SKM-1 (cell line): ENCODE measurements around the gene SOS2.

ENCODE experiments used
- DNase-seq: peaks from one replicate; lab custom pipeline; 2025; ENCODE audit not compliant: unreplicated experiment; lab: John Stamatoyannopoulos, UW

SOS2 gene

DNA sequence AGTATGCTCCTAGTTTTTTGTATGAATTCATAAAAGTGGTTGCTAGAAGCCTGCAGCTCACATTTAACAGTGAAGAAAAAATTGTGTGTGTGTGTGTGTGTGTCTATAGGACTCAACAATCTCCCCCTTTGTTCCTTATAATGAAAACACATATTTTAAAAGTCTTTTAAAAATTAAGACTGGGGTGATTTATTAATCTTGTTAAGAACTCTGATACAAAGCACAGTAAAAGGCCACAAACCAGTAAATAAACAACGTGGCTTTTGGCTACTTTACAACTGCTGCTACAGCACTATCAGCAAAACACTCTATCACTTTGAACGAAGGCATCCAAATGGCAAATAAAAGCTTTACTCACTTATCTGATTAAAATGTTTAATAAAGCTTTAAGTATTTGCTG is 114.4 kb downstream of the SOS2 start:
- DNase-seq, result no peak

- DNase-seq, result peak; percentile 29
Measured at GRCh38 chr14:50116181-50116956, 115.0 kb downstream of the SOS2 start, which contains the start of gene VCPKMT. Gene VCPKMT (minus strand): TSS chr14:50116572. CDS start chr14:50116552, 20 bp downstream.

DNA sequence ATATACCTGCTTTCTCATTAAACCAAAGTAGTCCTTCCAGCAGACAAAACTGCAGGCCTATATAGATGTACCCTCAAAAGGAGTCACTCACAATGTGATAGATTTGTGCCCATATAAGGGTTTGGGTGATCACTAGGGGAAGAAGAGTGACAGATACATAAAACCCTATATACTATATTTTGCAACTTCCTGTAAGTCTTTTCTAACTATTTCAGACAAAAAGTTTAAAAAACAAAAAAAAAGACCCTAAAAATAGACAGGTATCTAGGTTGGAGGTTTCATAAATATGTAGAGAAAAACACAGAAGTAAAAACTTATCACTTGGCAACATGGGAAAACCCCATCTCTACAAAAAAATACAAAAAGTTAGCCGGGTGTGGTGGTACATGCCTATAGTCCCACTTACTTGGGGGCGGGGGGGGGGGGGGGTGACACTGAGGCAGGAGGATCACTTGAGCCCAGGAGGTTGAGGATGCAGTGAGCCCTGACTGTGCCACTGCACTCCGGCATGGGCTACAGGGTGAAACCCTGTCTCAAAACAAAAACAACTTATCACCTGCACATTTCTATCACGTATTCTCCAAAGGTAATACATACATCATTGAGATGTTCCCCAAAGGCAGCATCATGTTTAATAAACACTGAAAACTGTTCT is 117.9 kb downstream of the SOS2 start:
- no peak for DNase-seq

DNA sequence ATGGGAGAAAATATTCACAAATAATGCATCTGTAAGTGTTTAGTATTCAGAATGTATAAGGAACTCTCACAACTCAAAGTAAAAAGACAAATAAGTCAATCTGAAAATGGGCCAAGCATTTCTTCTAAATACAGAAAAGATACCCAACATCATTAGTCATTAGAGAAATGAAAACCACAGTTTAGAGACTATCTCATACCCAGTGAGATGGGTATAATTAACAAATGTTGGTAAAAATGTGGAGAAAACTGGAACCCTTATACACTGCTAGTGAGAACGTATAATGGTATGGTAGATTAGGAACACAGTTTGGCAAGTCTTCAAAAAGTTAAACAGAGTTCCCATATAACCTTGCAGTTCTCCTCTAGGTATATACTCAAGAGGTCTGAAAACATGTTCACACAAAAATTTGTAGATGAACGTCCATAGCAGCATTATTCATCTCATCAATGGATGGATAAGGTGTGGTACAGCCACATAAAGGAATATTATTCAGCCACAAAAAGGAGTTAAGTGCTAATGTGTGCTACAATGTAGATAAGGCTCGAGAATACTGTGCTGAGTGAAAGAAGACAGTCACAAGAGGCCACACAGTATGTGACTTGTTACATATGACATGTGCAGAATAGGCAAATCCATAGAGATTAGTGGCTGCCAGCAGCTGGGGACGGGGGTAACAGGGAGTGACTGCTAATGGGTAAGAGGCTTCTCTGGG is 120.9 kb downstream of the SOS2 start:
- DNase-seq, result no peak

DNA sequence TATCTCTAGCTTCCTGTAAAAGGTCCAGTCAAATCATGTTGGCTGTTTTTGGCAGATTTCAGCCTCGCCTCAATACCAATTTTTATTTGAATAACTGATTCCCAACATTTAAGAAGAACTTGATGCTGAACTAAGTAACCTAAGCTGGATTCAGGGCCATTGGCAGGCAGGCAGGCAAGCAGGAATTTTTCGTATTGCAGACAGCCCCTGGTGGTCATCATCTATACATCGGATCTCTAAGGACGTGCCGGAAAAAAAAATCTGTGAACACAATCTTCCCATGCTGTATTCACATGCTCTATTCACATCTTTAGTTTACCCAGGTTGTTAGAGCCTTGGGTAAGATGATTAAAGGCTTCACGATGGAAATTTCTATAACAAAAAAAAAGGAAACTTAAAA is 122.0 kb downstream of the SOS2 start:
- DNase-seq, result no peak

- no peak for DNase-seq
Measured at GRCh38 chr14:50107850-50108249, 123.5 kb downstream of the SOS2 start.

DNA sequence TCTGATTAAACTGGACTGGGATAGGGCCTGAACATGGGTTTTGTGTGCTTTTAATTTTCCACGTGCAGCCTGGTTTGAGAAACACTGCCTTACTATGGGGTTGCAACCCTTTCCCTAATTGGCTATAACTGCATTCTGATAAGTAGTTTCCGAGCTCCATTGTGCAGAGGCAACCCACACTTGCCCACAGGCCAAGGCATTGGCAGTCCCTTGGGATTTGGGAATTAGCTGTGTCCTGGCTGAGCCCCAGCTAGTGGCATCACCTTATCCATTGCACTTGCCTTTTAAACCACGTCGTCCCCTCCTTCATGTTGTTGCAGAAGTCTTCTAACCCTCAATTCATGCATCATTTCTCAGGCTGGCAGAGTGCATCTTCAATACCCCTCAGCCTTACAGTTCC is 125.2 kb downstream of the SOS2 start:
- no peak for DNase-seq

DNA sequence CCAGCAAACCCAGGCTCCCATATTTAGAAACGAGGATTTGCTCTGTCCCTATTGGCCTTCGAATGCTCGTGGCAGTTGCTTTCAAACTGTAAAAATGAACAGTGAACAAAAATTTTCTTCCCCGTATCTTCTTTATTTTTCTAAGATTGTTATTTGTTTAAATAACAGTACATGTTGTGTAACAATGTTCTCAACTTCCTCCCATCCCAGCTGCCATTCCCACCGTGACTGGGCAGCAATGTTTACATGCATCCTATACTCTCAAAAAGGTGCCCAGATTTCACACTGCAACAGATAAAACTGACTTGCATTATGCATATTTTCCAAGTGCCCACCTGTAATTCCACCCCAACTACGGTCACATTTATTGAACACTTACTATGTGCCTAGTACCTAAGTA is 127.8 kb downstream of the SOS2 start:
- DNase-seq, result no peak

GRCh38 chr14:50101417-50101816 is 130.0 kb downstream of the SOS2 start:
- no peak for DNase-seq

DNA sequence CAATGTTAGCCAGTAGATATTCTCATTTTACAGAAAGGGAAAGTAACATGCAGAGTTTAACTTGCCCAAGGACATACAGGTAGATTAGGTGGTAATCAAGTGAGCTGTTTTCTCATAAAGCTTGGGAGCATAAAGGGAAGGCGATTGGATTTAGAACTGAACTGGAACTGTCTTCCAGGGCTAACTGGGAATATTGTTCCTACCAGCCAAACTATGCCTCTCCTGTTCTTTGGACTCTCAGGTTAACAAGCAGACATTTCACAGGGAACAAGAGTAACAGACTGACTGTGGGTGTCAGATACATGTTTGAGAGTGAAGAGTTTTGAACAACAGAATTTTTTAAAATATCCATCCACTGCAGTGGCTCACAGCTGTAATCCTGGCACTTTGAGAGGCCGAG is 130.6 kb downstream of the SOS2 start:
- no peak for DNase-seq

DNA sequence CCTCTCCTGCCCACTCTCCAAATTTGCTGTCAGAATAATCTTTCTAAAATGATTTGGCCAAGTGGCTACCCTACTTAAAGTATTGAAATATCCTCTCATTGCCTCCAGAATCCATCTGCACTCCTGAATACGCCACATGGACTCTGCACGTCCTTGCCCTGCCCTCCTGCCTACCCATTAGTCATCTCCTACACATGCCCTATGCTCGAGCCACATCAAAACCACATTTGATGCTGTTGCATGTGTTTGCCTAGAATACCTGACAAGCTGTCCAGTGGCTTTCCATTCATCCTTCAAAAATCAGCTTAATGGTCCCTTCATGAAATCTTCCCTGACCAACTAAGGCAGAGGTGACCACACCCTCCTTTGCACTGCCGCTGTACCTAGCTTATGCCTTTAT is 132.0 kb downstream of the SOS2 start:
- no peak for DNase-seq

GRCh38 chr14:50095895-50096294 is 135.5 kb downstream of the SOS2 start:
- no peak for DNase-seq

DNA sequence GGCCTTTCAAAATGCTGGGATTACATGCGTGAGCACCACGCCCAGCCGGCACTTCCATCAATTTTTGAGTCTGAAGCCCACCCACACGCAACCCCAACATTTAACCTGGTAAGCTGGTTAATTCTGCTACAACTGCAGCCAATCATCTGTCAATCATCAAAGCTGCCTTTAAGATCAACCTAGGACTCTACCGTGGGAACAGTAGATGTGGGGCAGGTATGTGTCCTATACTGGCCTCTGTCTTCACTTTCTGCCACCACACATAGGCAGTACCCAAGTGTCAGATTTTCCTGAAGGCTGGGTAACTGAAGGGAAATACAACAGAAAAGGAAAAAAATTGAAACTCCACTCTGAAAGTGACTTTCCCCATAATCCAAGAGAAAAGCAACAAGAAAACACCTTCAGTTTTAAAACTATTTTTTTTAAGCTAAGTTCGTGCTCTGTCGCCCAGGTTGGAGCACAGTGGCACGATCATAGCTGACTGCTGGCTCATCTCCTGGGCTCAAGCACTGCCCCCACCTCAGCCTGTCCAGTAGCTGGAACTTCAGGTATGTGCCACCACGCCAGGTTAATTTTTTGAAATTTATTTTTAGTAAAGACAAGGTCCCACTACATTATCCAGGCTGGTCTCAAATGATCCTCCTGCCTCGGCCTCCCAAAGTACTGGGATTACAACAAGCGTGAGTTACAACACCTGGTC is 137.2 kb downstream of the SOS2 start:
- DNase-seq, result no peak

GRCh38 chr14:50093496-50093895 is 137.9 kb downstream of the SOS2 start:
- no peak for DNase-seq

DNA sequence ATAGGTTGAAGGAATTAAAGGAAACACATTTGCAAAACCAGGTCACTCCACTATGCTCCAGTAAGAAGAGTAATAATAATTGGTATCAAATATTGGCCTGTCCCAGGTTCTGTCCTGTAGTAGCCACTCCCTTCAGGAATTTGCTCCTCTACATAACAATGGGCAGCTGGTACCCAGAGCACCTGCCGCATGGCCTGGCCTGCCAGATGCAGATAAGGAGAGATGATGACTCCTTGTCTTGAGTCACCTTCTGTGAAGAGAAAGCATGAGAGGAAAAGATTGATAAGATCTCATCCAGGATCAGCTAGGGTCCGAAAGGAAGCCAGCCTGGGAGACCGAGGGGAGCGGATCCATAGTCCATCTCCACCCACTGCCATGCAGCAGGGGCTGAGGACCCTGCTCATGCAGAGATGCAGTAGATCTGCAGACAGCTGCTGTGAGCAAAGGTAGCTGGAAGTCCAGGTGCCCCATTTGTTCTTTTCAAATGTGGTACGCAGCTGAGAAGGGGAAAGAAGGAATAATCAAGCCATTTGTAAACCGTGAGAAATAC is 139.3 kb downstream of the SOS2 start:
- DNase-seq, result no peak

DNA sequence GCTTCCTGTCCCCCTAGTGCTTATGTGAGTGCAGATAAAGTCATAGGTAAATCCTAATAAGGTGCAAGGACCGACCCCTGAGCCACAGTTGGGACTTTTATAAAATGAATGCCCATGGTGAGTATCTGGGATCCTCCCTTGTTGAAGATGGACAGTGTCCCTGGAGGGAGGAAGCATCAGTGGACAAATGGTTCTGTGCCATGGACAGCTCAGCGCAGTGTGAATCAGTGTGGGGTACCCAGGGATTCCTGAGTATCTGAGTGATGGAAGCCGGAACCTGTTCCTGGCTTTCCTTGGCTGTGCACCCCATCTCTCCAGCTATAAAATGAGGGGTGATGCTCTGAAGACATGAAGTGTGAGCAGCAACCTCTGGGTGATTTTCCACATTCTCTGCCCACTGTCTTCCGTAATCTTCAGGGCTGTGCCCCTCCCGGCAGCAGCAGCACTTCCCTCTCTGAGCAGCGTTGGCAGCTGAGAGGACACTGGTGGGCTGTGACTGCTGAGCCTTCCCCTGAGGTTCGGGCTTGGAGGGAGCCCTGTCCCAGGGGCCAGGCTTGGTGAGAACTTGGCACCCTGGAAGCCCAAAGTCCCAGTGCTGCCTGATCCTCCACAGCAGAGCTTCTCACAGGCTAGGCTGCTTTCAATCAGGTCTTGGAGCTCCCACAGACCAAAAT is 140.0 kb downstream of the SOS2 start:
- no peak for DNase-seq

- DNase-seq, result no peak
Measured at GRCh38 chr14:50089208-50089607, 142.2 kb downstream of the SOS2 start.

DNA sequence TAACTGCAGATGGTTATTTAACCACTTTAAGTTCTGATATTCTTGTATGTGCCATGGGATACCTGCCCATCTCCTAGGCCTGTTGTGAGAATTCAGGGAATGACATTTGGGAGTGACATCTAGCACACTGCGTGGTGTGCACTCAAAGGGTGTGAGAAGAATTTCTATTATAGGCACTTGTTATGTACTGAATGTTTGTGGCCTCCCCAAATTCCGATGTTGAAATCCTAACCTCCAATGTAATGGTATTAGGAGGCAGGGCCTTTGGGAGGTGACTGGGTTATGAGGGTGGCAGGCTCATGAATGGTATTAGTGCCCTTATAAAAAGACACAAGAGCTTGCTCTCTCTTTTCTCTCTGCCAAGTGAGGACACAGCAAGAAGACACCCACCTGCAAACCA is 142.6 kb downstream of the SOS2 start:
- no peak for DNase-seq

- DNase-seq, result no peak
Measured at GRCh38 chr14:50088117-50088515, 143.3 kb downstream of the SOS2 start.

DNA sequence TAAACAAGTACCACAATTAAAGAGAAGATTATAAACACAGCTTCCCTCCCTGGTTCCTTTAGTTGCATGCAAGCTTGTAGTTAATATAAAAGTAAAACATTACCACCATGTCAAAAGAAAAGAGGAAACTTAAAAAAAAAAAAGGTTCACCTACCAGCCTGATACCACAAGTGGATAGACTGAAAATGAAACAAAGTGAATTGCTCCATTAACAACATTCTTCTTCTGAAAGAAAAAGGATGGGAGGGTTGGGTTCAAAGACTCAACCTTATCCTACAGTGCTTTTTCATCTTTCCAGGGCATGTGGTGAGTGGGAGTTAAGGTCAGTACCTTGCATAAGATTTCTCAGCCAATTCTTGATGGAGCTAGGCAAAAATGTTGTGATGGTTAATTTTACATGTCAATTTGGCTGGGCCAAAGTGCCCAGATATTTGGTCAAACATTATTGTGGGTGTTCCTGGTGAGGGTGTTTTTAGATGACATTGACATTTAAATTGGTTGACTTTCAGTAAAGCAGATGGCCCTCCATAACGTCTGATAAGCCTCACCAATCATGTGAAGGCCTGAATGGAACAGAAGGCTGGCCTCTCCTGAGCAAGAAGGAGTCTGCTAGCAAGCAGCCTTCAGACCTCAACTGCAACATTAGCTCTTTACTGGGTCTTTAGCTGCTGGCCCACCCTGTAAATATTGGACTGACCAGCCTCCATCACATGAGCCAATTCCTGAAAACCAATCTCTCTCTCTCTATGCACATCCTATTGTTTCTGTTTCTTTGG is 143.8 kb downstream of the SOS2 start:
- DNase-seq, result no peak
